ENCODE measurements around the gene TMEM52B. TPM values are rescaled to one million over a fixed set of nuclear protein-coding genes. Genes with fewer than 3 reads are reported as not detected.

The TMEM52B gene
- total and polyA plus RNA-seq, 4 donors = 0.37 TPM; not detected in 3

GRCh38 chr12:10211101-10211939, 32.5 kb downstream of the TMEM52B start:
- no peak overlapping the region for H3K4me3 ChIP-seq (ENCODE audit: low read depth in 1 of 3, low read length in 3 of 3)
- no peaks in the 10 kb centered on the region for H3K27me3 ChIP-seq (ENCODE audit: control insufficient read depth in 4 of 4, insufficient read depth in 4 of 4, low read length in 3 of 4)
- no peak overlapping the region for H3K9ac ChIP-seq (ENCODE audit: low read depth in 1 of 2, low read length in 2 of 2)
- TF ChIP-seq GABPA (IDR thresholded peaks at IDR 0.05 in 1 of 2, conservative IDR thresholded peaks at IDR 0.05 in 1 of 2) = no peak
- no peak for TF ChIP-seq EGR1 (IDR thresholded peaks at IDR 0.05; ENCODE audit: low read depth in 2 of 2)
- no peak for TF ChIP-seq RXRA (IDR thresholded peaks at IDR 0.05)
- TF ChIP-seq JUND (IDR thresholded peaks at IDR 0.05) = no peak
- TF ChIP-seq ATF3 (IDR thresholded peaks at IDR 0.05) = no peak
- TF ChIP-seq MAX (IDR thresholded peaks at IDR 0.05) = no peak
- no peak for TF ChIP-seq TAF1 (conservative IDR thresholded peaks at IDR 0.05)
- TF ChIP-seq YY1 (IDR thresholded peaks at IDR 0.05) = no peak
- TF ChIP-seq RAD21 (IDR thresholded peaks at IDR 0.05) = no peak
- TF ChIP-seq FOXA1 (IDR thresholded peaks at IDR 0.05) = no peak
- no peak for TF ChIP-seq REST (IDR thresholded peaks at IDR 0.05)
- no peak for TF ChIP-seq CTCF (IDR thresholded peaks at IDR 0.05; ENCODE audit: low read depth, low read length, missing input control)
- H3K4me1 ChIP-seq (ENCODE audit: control insufficient read depth in 4 of 4, insufficient read depth in 4 of 4, low read length in 3 of 4) = peaks cover 0 to 16% (median 5%) of the 10 kb centered on the region in 4 donors
- peak overlapping the region; percentile 100 for H3K27ac ChIP-seq (ENCODE audit: low read depth in 1 of 2, low read length in 2 of 2)
- no peak for DNase-seq (ENCODE audit: low spot score)
- no peaks in the 10 kb centered on the region for H3K36me3 ChIP-seq (ENCODE audit: control insufficient read depth in 4 of 4, insufficient read depth in 3 of 4, low read depth in 1 of 4, low read length in 3 of 4)
- WGBS = 96% methylated on average over 25 of the region's 25 CpGs
- no peaks in the 10 kb centered on the region for H3K9me3 ChIP-seq (ENCODE audit: control insufficient read depth in 4 of 4, low read length in 3 of 4)

GRCh38 chr12:10211940-10212738, 33.3 kb downstream of the TMEM52B start:
- H3K9ac ChIP-seq (ENCODE audit: low read depth in 1 of 2, low read length in 2 of 2) = peak overlapping the region; percentile 81 to 84
- WGBS = 34% methylated on average over 40 of the region's 40 CpGs
- peak overlapping the region; percentile 100 for H3K27ac ChIP-seq (ENCODE audit: low read depth in 1 of 2, low read length in 2 of 2)
- H3K36me3 ChIP-seq (ENCODE audit: control insufficient read depth in 4 of 4, insufficient read depth in 3 of 4, low read depth in 1 of 4, low read length in 3 of 4) = peaks cover 0 to 2% (median 0%) of the 10 kb centered on the region in 4 donors
- H3K4me1 ChIP-seq (ENCODE audit: control insufficient read depth in 4 of 4, insufficient read depth in 4 of 4, low read length in 3 of 4) = peaks cover 0 to 16% (median 5%) of the 10 kb centered on the region in 4 donors
- H3K9me3 ChIP-seq (ENCODE audit: control insufficient read depth in 4 of 4, low read length in 3 of 4) = no peaks in the 10 kb centered on the region
- no peaks in the 10 kb centered on the region for H3K27me3 ChIP-seq (ENCODE audit: control insufficient read depth in 4 of 4, insufficient read depth in 4 of 4, low read length in 3 of 4)
- H3K4me3 ChIP-seq (ENCODE audit: low read depth in 1 of 3, low read length in 3 of 3) = peak overlapping the region in 2 of 3 donors; percentile 89 to 93
- DNase-seq (ENCODE audit: low spot score) = peak; percentile 92
- TF ChIP-seq RXRA (IDR thresholded peaks at IDR 0.05) (peak; percentile 83 to 90), TAF1 (conservative IDR thresholded peaks at IDR 0.05) (peak; percentile 80), EGR1 (IDR thresholded peaks at IDR 0.05; ENCODE audit: low read depth in 2 of 2) (peak in 1 of 2 donors; percentile 39), FOXA2 (IDR thresholded peaks at IDR 0.05) (peak; percentile 55), ZBTB33 (IDR thresholded peaks at IDR 0.05) (peak; percentile 63), GABPA (IDR thresholded peaks at IDR 0.05 in 1 of 2, conservative IDR thresholded peaks at IDR 0.05 in 1 of 2) (no peak), SP1 (IDR thresholded peaks at IDR 0.05) (peak; percentile 90), YY1 (IDR thresholded peaks at IDR 0.05) (peak; percentile 76), ATF3 (IDR thresholded peaks at IDR 0.05) (peak; percentile 40), HNF4G (IDR thresholded peaks at IDR 0.05) (no peak), RAD21 (IDR thresholded peaks at IDR 0.05) (peak in 1 of 2 donors; percentile 18), JUND (IDR thresholded peaks at IDR 0.05) (peak; percentile 66 to 95), NR2F2 (IDR thresholded peaks at IDR 0.05) (peak; percentile 65), MAX (IDR thresholded peaks at IDR 0.05) (peak; percentile 36), CTCF (IDR thresholded peaks at IDR 0.05; ENCODE audit: low read depth, low read length, missing input control) (no peak)
